ENCODE results near the gene LPP.

DNA sequence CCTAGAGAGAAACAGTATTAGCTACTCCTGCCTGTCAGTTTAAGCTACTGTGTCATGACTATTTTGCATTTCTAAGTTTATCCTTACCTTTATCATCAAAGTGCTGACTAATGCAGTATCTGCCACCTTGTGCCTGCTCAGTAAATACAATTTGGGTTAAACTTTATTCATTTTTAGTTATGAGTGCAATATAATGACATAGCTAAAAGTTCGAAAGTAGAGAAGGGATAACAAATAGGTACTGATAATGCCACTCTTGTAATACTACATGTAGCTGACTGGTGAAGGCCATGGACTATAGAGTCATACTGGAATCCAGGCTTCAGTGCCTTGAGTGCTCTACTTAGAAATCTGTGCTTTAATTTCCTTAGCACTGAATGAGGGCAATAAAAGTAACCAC lies 537.0 kb downstream of the LPP start:
- no peak for TF ChIP-seq EZH2 (IDR thresholded peaks at IDR 0.05; ENCODE audit: low read length, unreplicated experiment)
- TF ChIP-seq, protein P1, sequence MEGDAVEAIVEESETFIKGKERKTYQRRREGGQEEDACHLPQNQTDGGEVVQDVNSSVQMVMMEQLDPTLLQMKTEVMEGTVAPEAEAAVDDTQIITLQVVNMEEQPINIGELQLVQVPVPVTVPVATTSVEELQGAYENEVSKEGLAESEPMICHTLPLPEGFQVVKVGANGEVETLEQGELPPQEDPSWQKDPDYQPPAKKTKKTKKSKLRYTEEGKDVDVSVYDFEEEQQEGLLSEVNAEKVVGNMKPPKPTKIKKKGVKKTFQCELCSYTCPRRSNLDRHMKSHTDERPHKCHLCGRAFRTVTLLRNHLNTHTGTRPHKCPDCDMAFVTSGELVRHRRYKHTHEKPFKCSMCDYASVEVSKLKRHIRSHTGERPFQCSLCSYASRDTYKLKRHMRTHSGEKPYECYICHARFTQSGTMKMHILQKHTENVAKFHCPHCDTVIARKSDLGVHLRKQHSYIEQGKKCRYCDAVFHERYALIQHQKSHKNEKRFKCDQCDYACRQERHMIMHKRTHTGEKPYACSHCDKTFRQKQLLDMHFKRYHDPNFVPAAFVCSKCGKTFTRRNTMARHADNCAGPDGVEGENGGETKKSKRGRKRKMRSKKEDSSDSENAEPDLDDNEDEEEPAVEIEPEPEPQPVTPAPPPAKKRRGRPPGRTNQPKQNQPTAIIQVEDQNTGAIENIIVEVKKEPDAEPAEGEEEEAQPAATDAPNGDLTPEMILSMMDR (conservative IDR thresholded peaks at IDR 0.05; ENCODE audit: low read depth, low read length) = no peak

All from PC-3 (cell line).